SK-N-SH treated with all-trans-retinoic acid at 6 μM for 48 hours (cell line): ENCODE results near the gene ADGRB3.

Experiments
- ISL1 ChIP-seq: fragments of 250-450 bp; sonication (Bioruptor Pico); IDR thresholded peaks from 2 replicates; pipeline ENCODE4 v2.1.2; 2022; ENCODE audit warnings: mild to moderate bottlenecking, moderate library complexity
- PPARA ChIP-seq: fragments of 250-450 bp; sonication (Bioruptor Pico); IDR thresholded peaks from 2 replicates; pipeline ENCODE4 v1.5.0; 2020; ENCODE audit warnings: mild to moderate bottlenecking, borderline replicate concordance
- TCF4 ChIP-seq: fragments of 250-450 bp; sonication (Bioruptor Pico); IDR thresholded peaks from 2 replicates; pipeline ENCODE4 v1.8.0; 2021; ENCODE audit warnings: mild to moderate bottlenecking, moderate library complexity, borderline replicate concordance
- ZC3H10 ChIP-seq: fragments of 250-450 bp; sonication (Bioruptor Pico); IDR thresholded peaks from 2 replicates; pipeline ENCODE4 v1.5.1; 2021; ENCODE audit warnings: mild to moderate bottlenecking, moderate library complexity
- ZFP3 ChIP-seq: fragments of 250-450 bp; sonication (Bioruptor Pico); IDR thresholded peaks from 2 replicates; pipeline ENCODE4 v1.5.0; 2020; ENCODE audit warnings: mild to moderate bottlenecking, moderate library complexity
- ZFP30 ChIP-seq: fragments of 450-650 bp; formaldehyde crosslinking; IDR thresholded peaks from 2 replicates; pipeline ENCODE4 v1.5.0; 2022; ENCODE audit warnings: mild to moderate bottlenecking, moderate library complexity
- ZNF8 ChIP-seq: fragments of 450-650 bp; formaldehyde crosslinking; IDR thresholded peaks from 2 replicates; pipeline ENCODE4 v1.5.0; 2020; ENCODE audit warnings: mild to moderate bottlenecking, moderate library complexity
- TF ChIP-seq, protein P1 (sequence below): fragments of 250-450 bp; sonication (Bioruptor Pico); IDR thresholded peaks from 2 replicates; pipeline ENCODE4 v1.8.0; 2021; ENCODE audit warnings: low read depth, mild to moderate bottlenecking, moderate library complexity, borderline replicate concordance

DNA sequence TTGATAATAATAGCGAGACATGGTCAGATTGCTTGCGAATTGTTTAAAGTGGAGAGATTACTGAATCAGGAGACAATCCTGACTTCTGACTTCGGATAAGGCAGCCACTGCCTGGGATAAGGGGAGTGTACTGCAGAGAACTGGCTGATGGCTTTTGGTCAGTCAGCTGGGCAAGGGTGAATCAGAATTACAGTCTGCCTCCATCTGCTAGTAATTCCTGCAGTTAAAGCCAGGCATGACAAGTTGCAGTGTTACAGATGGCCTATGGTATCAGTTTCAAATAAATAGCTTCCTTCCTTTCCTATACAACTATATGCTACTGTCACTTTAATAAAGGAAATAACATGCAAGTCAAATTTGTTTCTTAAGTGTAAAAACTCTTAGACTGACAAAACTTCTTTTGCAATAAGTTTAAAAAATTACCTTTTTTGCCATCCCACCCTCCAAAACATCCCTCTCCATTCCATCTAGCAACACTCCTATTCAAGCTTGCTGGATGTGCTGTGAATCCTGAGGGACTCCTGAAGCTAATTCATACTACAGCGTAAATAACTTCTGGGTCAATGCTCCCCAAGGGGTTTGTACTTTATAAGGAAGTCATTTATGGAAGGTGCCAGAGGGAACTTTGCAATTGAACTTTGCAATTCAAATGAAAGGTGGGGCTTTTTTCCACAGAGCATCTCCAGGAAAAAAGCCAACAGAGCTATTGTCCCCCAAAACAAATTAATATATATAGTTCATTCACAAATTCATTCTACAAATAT, 245.2 kb downstream of the ADGRB3 start:
- no peak for TF ChIP-seq ZNF8 (CRISPR knock-in tag)
- TF ChIP-seq, protein P1, sequence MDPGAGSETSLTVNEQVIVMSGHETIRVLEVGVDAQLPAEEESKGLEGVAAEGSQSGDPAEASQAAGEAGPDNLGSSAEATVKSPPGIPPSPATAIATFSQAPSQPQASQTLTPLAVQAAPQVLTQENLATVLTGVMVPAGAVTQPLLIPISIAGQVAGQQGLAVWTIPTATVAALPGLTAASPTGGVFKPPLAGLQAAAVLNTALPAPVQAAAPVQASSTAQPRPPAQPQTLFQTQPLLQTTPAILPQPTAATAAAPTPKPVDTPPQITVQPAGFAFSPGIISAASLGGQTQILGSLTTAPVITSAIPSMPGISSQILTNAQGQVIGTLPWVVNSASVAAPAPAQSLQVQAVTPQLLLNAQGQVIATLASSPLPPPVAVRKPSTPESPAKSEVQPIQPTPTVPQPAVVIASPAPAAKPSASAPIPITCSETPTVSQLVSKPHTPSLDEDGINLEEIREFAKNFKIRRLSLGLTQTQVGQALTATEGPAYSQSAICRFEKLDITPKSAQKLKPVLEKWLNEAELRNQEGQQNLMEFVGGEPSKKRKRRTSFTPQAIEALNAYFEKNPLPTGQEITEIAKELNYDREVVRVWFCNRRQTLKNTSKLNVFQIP (CRISPR knock-in tag), result no peak
- no peak for TF ChIP-seq ISL1 (CRISPR knock-in tag)
- TF ChIP-seq TCF4 (CRISPR knock-in tag), result peak; percentile 87
- TF ChIP-seq ZC3H10, result no peak
- TF ChIP-seq ZFP30 (CRISPR knock-in tag), result no peak
- no peak for TF ChIP-seq PPARA (CRISPR knock-in tag)
- no peak for TF ChIP-seq ZFP3 (CRISPR knock-in tag)
